GM23338 (cell line): Measurements from ENCODE around the gene ETAA1.

Experiments
- CTCF ChIP-seq, 2 experiments: fragments of 200-600 bp in 1 of 2; sonication (generic) in 1 of 2; conservative IDR thresholded peaks; 2 replicates each; pipeline versions ENCODE4 v1.5.1 to v1.6.1; 2016 to 2017; ENCODE audit warnings: antibody characterized with exemption in 2 of 2, low read depth in 2 of 2, mild to moderate bottlenecking in 2 of 2, moderate library complexity in 1 of 2
- EZH2 ChIP-seq: fragments of 200-600 bp; sonication (generic); IDR thresholded peaks from one replicate; pipeline ENCODE4 v1.8.0; 2017; ENCODE audit warnings: antibody characterized with exemption, mild to moderate bottlenecking, low read depth; ENCODE audit not compliant: unreplicated experiment
- EZH2phosphoT487 ChIP-seq: fragments of 200-600 bp; sonication (generic); IDR thresholded peaks from one replicate; pipeline ENCODE4 v1.8.1; 2018; ENCODE audit warnings: antibody characterized with exemption; ENCODE audit not compliant: unreplicated experiment
- JUNB ChIP-seq: IDR thresholded peaks from one replicate; pipeline ENCODE4 v1.6.1; 2016; ENCODE audit warnings: antibody characterized with exemption; ENCODE audit not compliant: unreplicated experiment
- NANOG ChIP-seq: IDR thresholded peaks from 2 replicates; pipeline ENCODE4 v1.6.1; 2016; ENCODE audit warnings: antibody characterized with exemption, borderline replicate concordance
- POLR2AphosphoS5 ChIP-seq: IDR thresholded peaks from 2 replicates; pipeline ENCODE4 v1.6.1; 2016; ENCODE audit warnings: antibody characterized with exemption, low read depth
- REST ChIP-seq: IDR thresholded peaks from one replicate; pipeline ENCODE4 v1.6.1; 2018; ENCODE audit warnings: antibody characterized with exemption; ENCODE audit not compliant: unreplicated experiment
- STAT1 ChIP-seq: IDR thresholded peaks from one replicate; pipeline ENCODE4 v1.6.1; 2016; ENCODE audit warnings: antibody characterized with exemption; ENCODE audit not compliant: unreplicated experiment
- ZNF114 ChIP-seq: fragments of 250-450 bp; sonication (Bioruptor Pico); IDR thresholded peaks from 2 replicates; pipeline ENCODE4 v1.5.0; 2020; ENCODE audit warnings: mild to moderate bottlenecking, moderate library complexity

GRCh38 chr2:67389788-67390187 is 7.3 kb upstream of the ETAA1 start:
- TF ChIP-seq CTCF (conservative IDR thresholded peaks at IDR 0.05; ENCODE audit: low read depth in 2 of 2) (no peak), EZH2 (no peak), EZH2phosphoT487 (no peak), NANOG (no peak), JUNB (no peak), ZNF114 (CRISPR knock-in tag) (no peak), REST (no peak), STAT1 (no peak), POLR2AphosphoS5 (no peak)
